ENCODE data around the gene COBLL1.

- TF ChIP-seq CTCF (IDR thresholded peaks at IDR 0.05) (no peak), POLR2A (IDR thresholded peaks at IDR 0.05) (no peak), POLR2AphosphoS5 (IDR thresholded peaks at IDR 0.05) (no peak)
Observed at GRCh38 chr2:164890544-164890943, 48.9 kb upstream of the COBLL1 start.
